HG03064 (cell line): Measurements from ENCODE around the gene TCFL5.

ENCODE experiments used
- ATAC-seq: cut with Tn5 transposase; IDR thresholded peaks from one replicate; pipeline ENCODE4 v1.9.1; 2021; ENCODE audit warnings: low read depth; ENCODE audit not compliant: unreplicated experiment

TCFL5 gene

DNA sequence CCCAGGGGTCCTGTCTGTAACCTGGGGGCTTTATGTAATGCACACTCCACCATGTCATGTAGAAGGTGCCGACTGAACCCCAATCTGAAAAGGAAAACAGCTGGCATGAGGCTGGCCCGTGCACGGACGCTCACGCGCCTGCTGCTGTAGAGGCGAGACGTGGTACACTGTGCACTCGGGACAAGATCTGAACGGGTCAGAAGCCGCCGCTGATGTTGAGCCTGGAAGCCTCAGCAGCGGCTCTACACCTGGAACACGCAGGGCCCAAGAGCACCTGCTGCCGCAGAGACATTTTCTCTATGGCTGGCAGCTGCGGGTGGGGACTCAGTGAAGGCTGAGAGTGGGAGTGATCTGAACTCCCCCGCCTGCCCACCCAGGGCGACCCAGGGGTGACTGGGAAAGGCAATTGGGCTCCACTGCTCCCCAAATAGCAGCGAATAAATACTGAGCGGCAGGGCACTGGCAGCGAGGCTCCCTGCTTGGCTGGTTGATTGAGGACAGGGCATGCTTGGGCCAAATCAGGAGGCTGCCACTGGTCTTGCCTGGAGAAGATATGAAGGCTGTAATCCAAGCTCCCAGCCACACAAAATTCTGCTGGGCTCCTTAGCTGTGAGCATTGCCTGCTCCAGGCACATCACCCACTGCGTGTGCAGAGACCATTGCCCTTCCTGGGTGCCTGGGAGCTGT lies 59.5 kb downstream of the TCFL5 start:
- no peak for ATAC-seq

GRCh38 chr20:62801284-62802010 lies 60.2 kb downstream of the TCFL5 start:
- no peak for ATAC-seq

GRCh38 chr20:62800314-62801259 lies 61.0 kb downstream of the TCFL5 start:
- ATAC-seq = no peak

DNA sequence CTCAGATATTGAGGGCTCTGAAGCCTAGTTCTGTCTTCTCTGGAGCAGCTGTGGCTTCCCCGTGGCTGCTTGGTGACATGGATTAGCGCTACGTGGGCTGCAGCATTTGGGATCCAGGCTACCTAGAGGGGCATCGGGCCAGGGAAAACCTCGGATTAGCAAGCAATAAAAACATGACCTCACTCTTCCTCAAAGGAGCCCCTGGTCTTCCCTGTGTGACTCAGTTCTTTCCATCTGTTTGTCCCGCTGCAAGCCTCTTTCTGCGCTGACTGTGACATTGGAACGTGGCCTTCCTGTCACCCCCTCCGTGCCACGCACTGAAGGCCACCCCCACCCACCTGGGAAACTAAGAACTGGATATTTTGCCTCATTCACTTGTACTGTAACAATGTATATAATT lies 61.7 kb downstream of the TCFL5 start:
- no peak for ATAC-seq

DNA sequence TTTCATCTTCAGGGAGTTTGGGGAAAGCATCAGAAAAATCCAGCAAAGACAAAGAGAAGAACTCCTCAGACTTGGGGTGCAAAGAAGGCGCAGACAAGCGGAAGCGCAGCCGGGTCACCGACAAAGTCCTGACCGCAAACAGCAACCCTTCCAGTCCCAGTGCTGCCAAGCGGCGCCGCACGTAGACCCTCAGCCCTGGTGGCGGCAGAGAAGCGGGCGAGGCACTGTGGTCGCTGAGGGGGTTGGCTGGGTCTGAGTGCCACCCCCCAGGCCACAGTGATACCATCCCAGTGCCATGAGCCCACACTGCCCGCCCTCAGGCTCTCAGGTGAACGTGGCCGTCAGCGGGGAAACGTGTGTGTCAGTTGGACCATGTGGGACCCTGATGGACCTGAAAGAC lies 62.2 kb downstream of the TCFL5 start:
- no peak for ATAC-seq

- ATAC-seq = no peak
Observed at GRCh38 chr20:62799036-62799435, 62.6 kb downstream of the TCFL5 start.

DNA sequence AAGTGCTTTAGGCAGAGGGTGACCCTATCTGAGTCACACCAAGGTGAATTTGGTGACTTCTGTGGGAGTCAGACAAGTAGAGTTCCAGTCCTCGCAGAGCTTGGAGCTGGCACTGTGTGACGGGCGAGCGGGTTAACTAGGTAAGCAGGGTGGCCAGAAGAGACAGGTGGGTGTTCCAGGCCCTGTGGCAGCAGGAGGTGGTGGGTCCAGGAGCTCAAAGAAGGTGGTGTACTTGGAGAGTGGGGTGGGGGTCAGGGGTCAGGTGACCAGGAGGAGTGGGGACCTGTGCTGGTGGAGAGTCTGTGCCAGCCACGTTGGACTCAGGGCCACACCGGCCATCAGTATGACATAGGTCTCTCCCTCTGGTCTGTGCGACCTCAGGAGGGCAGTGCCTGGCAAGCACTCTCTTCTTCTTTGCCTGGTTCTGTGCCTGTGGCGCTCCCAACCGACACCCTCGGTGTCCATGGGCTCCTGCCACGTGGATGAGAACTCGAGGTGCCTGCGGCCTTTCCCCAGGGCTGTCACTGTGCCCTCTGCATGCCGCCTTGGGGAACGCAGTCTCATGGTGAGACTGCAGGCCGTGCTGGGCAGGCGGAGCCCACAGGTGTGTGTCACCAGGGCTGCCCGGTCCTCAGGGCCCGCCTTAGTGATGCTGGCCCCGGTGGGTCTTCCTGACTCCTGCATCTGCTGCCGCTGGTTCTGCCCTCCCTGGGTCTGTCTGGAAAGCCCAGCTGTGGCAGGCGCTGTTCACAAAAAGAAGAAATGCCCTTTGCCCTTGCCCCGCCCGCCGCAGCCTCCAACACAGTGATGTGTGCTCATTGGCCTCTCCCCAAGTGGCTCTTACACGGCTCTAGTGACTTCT lies 63.7 kb downstream of the TCFL5 start:
- ATAC-seq = no peak

- no peak for ATAC-seq
Observed at GRCh38 chr20:62796699-62797491, 64.7 kb downstream of the TCFL5 start.

DNA sequence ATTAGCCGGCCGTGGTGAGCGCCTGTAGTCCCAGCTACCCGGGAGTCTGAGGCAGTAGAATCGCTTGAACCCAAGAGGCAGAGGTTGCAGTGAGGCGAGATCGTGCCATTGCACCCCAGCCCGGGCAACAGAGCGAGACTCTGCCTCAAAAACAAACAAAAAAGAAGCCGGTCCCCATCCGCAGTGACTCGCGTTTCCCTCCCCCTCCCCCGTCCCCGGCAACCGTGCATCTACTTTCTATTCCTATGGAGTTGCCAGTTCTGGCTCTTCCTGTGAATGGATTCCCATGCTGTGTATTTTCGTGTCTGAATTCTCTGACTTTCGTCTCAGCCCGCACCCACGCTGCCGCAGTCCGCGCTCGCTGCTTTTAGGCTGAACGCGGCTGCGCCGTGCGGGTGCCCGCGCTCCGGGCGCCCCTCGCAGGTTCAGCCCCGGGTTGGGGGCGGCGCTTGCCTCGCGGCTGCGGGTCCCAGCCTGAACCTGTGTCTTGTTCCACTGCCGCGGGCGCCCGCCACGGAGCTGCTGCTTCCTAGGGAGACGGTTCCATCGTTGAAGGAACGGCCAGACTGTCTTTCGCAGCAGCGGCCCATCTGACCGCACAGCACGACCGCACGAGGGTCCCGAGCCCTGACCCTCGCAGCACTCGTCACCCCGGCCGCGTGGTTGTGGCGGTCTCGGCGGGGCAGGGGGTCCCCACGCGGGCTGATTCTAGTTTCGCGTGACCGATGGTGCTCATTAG lies 66.4 kb downstream of the TCFL5 start:
- no peak for ATAC-seq

DNA sequence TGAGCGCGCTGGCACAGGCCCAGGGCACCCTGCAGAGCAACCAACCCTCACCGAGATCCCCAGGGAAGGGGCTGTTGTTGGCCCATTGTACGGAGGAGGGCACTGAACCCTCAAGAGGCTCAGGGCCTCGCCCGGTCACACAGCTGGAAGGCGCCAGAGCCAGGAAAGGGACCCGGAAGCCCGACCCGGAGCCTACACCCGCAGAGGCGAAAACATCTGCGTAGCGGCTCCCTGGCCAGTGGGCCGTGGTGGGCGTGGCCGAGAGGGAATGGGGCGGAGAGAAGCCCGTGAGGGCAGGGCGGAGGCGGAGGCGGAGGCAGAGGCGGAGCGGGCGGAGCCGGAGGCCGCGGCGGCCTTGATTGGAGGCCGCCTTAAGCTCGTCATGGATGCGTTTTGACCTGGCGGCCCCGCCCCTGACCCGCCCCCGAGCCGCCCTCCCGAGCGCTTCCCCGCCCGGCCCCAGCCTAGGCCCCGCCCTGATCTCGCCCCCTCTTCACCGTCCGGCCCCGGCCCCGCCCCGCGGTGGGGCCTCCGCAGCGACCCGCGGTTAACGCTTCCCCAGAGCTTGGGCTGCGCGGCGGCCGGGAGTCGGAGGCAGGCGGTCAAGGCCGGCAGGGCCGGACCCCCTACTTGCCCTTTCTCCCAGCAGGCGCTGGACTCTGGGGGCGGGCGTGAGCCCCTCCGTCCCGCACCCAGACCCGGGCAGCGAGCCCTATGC lies 67.5 kb downstream of the TCFL5 start:
- ATAC-seq = peak; percentile 54

DNA sequence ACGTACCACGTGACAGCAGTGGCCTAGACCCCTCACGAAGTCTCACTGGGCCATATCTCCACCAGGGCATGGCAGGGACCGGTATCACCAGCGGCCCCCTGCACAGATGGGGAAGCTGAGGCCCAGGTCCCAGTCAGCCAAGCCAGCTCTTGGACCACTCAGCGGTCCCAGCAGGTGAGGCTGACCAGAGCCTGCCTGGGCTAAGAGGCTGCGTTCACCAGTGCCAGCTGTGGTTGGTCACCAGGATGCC lies 67.9 kb downstream of the TCFL5 start:
- no peak for ATAC-seq

DNA sequence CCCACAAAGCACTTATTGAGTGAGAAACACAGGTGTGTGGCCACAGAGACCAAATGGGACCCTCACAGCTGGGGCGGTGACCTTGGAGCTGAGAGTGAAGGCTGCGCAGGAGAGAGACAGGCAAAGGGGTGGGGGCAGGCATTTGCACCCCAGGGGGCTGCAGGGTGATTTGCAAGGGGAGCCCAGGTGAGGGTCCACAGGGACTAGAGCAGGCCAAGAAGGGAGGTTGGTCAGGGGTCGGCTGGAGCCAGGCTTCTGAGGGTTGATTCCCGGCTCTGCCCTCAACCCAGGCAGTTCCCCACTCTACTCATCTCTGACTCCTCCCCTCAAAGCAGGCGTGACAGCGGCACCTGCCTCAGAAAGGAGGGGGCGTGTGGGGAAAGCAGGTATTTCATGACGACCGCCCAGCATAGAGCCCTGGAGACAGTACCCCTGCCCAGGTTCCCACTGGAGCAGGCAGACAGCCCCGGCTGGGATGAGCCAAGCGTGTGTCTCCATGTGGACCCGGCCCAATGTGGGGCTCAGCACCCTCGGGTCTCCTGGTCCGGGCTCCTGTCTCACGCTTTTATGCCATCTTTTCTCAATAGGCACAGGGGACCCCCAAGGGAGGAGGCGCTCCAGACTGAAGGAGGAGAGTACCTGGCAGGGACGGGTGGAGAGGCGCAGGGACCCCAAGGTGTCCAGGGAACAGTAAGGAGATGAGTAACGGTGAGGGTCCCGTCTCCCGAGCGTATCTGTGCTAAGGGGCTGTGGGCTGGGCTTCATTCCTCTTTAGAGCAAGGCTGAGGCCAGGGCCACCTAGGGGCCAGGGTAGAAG lies 68.5 kb downstream of the TCFL5 start:
- no peak for ATAC-seq

- no peak for ATAC-seq
Observed at GRCh38 chr20:62792182-62792939, 69.3 kb downstream of the TCFL5 start.

- no peak for ATAC-seq
Observed at GRCh38 chr20:62791301-62792181, 70.1 kb downstream of the TCFL5 start.
